SW480 (cell line): ENCODE data around the gene LAIR2.

Experiments
- DNase-seq: peaks from one replicate; pipeline ENCODE4 v3.0.0-alpha.2; 2016; ENCODE audit warnings: low spot score

The LAIR2 gene

DNA sequence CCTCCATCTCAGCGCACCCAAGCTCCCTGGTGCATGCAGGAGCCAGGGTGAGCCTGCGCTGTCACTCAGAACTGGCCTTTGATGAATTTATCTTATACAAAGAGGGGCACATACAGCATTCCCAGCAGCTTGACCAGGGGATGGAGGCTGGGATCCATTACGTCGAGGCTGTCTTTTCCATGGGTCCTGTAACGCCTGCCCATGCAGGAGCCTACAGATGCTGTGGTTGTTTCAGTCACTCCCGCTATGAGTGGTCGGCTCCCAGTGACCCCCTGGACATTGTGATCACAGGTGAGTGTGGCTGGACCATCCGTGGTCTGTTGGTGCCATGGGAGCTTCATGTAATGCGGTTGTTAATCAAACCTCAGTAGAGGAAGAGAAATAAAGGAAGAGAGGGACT is 33.0 kb downstream of the LAIR2 start:
- DNase-seq, result no peak

DNA sequence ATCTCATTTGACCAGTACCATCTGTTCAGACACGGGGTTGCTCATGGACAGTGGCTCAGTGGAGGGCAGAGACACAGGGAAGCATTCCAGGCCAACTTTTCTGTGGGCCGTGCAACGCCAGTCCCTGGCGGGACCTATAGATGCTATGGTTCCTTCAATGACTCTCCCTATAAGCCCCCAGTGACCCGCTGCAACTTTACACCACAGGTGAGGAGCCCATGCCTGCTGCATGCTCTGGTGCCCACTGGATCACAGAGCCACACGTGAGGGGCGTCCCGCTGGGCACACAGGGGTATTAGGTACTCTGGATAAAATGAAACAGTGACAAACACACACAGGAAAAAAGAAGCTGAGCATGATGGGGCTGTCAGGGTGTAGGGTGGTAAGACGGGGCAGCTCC is 34.3 kb downstream of the LAIR2 start:
- no peak for DNase-seq

DNA sequence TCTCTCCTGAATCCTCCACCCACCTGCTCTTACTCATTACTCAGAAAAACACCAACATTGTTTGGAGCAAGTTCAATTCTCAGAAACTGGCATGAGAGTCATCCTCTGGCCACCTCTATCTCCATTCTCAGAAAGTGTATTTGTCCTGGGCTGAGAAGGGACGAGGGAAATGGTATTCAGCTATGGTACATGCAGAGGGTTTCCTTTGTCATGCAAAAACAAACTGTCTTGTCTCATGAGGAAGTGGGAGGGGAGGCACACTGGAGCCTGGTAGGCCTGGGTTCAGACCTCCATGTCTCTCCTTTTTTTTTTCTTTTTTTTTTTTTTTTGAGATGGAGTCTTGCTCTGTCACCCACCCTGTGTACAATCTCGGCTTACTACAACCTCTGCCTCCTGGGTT is 39.1 kb downstream of the LAIR2 start:
- DNase-seq, result no peak

DNA sequence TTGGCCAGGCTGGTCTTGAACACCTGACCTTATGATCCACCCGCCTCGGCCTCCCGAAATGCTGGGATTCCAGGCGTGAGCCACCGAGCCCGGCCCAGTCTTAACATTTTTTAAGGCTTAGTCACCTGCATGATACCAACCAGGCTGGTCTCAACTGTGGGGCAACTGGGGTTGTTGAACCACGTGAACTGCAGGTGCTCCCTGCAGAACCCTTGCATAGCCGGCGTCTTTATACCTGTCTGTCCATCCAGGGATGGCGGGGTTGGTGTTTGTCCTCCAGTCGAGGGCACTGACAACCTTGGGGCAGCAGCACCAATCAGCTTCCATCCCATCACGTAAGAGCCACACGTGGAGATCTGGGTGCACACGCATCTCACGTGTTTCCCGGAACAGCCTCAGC is 46.2 kb downstream of the LAIR2 start:
- DNase-seq, result no peak

DNA sequence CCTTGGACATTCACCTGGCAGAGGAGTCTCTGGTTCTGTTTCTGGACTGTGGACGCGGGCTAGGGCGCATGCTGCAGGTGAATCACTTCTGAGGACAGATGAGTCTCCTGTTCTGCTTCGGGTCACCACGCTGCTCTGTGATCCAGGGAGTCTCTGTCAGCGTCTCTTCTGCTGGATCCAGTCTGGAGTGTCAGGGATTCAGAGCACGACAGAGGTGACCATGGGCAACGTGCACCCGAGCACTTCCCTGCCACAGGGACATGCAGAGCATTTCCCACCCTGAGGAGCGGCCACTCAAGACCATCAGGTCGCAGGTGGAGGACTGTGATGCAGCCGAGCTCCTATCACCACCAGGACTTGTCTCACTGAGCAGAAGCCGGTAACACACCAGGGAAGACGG is 46.6 kb downstream of the LAIR2 start:
- no peak for DNase-seq

DNA sequence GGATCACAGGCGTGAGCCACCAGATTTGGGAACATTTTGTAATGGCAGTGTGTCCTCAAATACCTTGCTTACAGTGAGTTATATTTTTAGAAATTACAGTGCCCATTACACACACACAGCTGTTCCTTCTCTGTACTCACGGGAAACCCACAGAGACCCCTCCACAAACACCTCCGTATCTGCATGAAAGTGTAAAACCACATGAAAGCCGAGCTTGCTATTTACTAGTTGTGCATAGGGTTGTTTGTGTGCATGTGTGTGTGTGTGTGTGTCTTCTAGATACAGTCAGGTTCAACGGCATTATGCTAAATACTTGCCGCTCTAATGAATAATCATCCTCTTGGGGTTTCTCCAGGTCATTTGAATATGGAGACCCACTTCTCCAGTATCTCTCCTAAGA is 48.7 kb downstream of the LAIR2 start:
- DNase-seq, result no peak

DNA sequence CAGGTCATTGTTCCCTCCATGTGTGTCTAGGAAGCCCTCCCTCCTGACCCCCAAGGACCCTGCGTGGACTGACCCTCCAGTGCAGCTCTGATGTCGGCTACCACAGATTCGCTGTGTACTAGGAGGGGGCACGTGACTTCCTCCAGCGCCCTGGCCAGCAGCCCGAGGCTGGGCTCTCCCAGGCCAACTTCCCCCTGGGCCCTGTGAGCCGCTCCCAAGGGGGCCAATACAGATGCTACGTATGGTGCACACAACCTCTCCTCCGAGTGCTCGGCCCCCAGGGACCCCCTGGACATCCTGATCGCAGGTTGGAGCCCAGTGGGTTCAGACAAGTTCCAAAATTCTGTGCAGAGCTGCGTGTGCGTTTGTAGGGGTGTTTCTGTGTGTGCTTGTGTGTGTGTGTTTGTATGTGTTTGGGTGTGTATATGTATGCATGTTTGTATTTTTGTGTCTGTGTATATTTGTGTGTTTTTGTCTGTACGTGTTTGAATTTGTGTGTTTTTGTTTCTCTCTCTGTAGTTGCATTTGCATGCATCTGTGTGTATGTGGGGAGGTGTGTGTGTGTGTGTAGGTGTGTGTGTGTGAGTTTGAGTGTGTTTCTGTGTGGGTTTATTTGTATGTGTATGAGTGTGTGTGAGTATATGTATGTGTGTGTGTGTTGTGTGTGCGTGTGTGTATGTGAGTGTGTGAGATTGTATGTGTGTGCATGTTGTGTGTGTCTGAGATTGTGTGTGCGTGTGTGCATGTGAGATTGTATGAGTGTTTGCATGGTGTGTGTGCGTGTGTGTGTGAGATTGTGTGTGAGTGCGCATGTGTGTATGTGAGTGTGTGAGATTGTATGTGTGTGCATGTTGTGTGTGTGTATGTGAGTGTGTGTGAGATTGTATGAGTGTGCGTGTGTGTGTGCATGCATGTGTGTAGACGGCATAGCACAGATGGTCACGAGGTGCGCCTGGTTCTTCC is 49.6 kb downstream of the LAIR2 start:
- DNase-seq, result no peak

DNA sequence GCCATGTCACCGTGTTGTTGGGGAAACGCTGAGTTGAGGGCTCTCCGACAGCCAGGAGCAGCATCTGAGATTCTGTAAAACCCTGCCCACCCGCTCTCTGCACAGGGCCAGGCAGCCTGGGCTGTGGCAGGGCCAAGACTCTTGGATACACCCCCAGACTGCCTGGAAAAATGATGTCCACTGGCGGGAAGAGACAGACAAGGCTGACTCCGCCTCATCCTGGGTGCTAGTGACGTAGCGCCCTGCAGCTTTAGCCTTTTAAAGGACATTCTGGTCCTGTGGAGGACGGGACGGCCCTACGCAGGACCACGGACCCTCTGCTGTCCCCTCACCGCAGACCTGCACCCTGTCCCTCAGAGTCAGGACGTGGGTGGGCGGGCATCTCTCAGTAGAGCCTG is 50.3 kb downstream of the LAIR2 start:
- no peak for DNase-seq

DNA sequence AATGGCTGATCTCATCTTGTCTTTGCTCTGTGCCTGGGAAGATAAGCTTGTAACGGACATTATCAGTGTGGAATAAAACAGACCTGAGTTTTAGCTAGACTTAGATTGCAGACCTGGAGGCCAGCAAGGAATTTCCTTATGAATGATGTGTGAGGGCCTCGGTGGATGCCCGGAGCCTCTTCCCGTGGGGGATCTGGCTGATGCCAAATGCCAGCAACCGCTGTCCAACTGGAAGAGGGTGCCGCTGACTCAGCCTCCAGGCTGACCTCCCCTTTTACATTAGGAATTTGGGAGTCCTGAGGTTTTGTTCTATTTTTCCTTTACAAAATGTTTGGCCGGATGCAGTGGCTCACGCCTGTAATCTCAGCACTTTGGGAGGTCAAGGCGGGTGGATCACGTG is 51.4 kb downstream of the LAIR2 start:
- no peak for DNase-seq

DNA sequence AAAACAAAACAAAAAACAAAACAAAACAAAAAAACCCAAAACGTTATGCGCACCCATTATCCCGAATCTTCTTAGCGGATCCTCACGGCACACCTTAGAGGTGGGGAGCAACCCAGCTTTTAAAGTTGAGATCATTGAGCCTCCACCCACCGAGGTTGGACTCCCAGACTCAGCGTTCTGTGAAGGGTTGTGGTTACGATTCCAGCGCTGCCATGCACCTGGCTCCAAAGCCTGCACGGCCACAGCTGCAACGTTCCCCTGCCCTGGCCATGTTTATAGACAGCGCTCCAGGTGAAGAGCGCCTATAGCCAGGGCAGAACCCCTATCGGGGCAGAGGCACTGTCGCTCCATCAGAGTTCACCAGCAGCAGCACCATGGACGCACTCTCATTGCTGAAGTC is 52.3 kb downstream of the LAIR2 start:
- DNase-seq, result no peak

DNA sequence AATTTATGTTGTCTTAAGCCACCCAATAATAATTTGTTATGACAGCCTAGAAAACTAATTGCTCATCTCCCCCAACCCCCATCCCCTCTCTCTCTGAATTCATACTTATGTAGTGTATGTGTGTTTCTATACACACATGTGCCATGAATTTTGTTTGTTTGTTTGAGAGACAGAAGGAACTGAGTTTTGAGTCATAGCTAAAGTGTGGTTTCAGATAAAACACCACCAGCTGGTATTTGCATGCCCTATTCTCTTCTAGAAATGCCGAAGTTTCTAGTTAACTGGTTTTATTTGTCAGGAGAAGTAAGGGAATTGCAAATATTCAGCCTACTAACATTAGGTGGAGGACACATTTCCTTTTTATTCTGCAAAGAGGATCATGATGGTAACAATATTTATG is 53.6 kb downstream of the LAIR2 start:
- no peak for DNase-seq

DNA sequence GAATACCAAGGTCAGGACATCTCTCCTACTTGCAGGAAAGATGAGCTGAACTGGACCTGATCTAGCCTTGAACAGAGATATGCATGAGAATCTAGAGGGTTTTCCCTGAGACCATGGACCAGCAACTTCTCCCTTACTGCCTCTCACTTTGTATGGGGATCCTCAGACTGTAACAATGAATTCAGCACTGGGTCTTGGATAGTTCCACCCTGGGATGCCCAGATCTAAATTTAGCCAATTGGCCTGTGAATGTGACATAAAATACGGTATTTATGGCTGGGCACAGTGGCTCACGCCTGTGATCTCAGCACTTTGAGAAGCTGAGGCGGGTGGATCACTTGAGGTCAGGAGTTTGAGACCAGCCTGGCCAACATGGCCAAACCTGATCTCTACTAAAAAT is 55.7 kb downstream of the LAIR2 start:
- no peak for DNase-seq
